Activated naive CD8-positive, alpha-beta T cell (primary cell): Measurements from ENCODE around the gene BTBD2.

Source experiments
- H3K27ac Mint-ChIP-seq: one replicate; pipeline ENCODE4 v1.8.0; 2021; ENCODE audit warnings: mixed read lengths
- H3K27me3 Mint-ChIP-seq: one replicate; pipeline ENCODE4 v1.8.0; 2021; ENCODE audit warnings: mixed read lengths
- H3K36me3 Mint-ChIP-seq: one replicate; pipeline ENCODE4 v1.8.0; 2021; ENCODE audit warnings: mixed read lengths
- H3K4me1 Mint-ChIP-seq: one replicate; pipeline ENCODE4 v1.8.0; 2021; ENCODE audit warnings: low read depth, mixed read lengths
- H3K4me3 Mint-ChIP-seq: one replicate; pipeline ENCODE4 v1.8.0; 2021; ENCODE audit warnings: mild to moderate bottlenecking, mixed read lengths
- H3K9me3 Mint-ChIP-seq: one replicate; pipeline ENCODE4 v1.8.0; 2021; ENCODE audit warnings: low read depth, mixed read lengths

The BTBD2 gene

DNA sequence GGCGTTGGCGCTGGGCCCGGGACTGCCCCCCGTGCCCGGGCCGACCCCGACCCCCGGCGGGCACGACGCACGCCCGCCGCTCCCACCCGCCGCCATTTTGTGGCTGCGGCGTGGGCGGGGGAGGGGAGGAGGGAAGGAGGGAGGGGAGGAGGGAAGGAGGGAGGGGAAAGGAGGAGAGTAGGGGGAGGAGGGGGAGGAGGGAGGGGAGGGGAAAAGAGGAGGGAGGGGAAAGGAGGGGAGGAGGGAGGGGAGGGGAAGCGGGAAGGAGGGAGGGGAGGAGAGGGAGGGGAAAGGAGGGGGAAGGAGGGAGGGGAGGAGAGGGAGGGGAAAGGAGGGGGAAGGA lies at the start of gene BTBD2:
Gene BTBD2 (minus strand): TSS at position 107 of the 343 bp plus-strand sequence. CDS start 11 bp downstream, at position 96.
- Mint-ChIP-seq H3K4me1 (peaks cover 15% of the 10 kb centered on the region), H3K9me3 (no peaks in the 10 kb centered on the region), H3K27ac (peak within 1 kb of the TSS; percentile 22), H3K36me3 (no peaks in the 10 kb centered on the region), H3K4me3 (peak within 1 kb of the TSS; percentile 63), H3K27me3 (no peaks in the 10 kb centered on the region)

DNA sequence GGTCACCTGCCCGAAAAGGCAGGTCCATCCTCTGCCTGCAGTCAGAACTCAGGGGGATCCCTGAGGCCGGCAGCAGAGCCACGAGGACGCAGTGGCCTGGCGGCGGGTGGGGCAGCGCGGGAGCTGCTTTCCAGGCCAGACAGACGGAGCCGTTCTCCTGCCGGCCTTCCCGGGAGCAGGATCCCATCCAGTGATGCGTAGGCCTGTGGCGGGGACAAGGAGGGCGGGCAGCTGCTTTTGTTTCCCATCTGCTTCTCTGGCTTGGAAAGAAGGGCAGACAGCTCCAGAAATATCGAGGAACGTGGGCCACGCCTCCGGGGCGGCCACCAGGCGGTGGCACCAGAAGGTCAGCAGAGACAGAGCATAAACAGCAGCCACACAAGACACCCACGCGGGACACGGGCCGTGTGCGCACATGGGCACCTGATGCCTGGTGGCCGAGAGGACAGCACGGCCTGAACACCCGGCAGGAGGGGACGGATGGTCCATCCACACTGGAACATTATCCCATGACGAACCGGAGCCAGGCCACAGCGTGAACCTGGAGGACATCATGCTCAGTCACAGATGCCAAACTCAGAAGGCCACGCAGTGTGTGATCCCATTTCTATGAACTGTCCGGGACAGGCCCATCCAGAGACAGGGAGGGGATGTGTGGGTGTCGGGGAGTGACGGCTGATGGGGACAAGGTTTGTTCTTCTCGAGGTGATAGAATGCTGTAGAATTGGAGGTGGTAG lies 49.4 kb upstream of the BTBD2 start:
- no peak overlapping the region for H3K4me3 Mint-ChIP-seq
- no peak overlapping the region for H3K27ac Mint-ChIP-seq
- H3K36me3 Mint-ChIP-seq = no peaks in the 10 kb centered on the region
- H3K4me1 Mint-ChIP-seq = peaks cover 21% of the 10 kb centered on the region
- H3K9me3 Mint-ChIP-seq = no peaks in the 10 kb centered on the region
- H3K27me3 Mint-ChIP-seq = no peaks in the 10 kb centered on the region

DNA sequence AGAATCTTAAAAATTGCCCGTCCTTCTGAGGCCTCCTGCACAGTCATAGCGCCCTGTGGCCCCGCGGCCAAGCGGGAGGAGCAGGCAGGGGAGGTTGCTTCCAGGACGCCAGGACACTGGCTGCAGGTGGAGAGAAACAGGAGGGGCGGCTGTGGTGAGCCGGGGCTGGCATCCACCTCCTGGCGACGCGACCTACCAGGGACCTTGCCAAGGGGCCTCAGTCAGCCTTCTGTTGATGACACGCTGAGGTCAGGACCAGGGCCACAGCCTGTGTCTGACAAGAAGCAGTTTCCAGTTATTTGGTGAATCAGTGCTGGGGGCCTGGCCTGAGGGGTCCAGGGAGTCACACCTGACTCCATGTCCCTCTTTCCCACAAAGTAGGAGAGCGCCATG lies 48.9 kb upstream of the BTBD2 start:
- no peak overlapping the region for H3K4me3 Mint-ChIP-seq
- H3K27me3 Mint-ChIP-seq = no peaks in the 10 kb centered on the region
- H3K9me3 Mint-ChIP-seq = no peaks in the 10 kb centered on the region
- H3K36me3 Mint-ChIP-seq = no peaks in the 10 kb centered on the region
- no peak overlapping the region for H3K27ac Mint-ChIP-seq
- H3K4me1 Mint-ChIP-seq = peaks cover 18% of the 10 kb centered on the region

DNA sequence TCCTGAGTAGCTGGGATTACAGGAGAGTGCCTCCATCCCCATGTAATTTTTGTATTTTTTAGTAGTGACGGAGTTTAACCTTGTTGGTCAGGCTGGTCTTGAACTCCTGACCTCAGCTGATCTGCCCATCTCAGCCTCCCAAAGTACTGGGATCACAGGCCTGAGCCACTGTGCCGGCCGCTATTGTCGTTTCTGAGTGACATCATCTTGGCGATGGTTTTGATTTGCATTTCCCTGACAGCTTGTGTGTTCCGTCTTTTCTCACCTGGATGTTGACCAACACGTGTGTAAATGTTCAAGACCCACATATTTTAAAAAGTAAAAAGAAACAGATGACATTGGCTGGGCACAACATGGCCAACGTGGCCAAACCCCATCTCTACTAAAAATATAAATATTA lies 48.3 kb upstream of the BTBD2 start:
- H3K4me1 Mint-ChIP-seq = peaks cover 22% of the 10 kb centered on the region
- no peak overlapping the region for H3K27ac Mint-ChIP-seq
- peak overlapping the region; percentile 49 for H3K4me3 Mint-ChIP-seq
- no peaks in the 10 kb centered on the region for H3K9me3 Mint-ChIP-seq
- no peaks in the 10 kb centered on the region for H3K27me3 Mint-ChIP-seq
- H3K36me3 Mint-ChIP-seq = no peaks in the 10 kb centered on the region

DNA sequence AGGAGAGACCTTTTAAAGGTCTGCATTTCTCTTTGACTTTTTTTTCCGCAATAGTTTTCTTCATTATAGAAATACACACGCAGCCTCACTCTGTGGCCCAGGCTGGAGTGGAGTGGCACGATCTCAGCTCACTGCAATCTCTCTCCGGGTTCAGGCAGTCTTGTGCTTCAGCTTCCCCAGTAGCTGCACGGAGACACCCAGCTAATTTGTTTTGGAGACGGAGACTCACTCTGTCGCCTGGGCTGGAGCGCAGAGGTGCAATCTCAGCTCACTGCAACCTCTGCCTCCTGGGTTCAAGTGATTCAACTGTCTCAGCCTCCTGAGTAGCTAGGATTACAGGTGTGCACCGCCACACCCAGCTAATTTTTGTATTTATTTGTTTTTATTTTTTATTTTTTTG lies 47.3 kb upstream of the BTBD2 start:
- no peaks in the 10 kb centered on the region for H3K36me3 Mint-ChIP-seq
- H3K4me3 Mint-ChIP-seq = peak overlapping the region; percentile 90
- peaks cover 31% of the 10 kb centered on the region for H3K4me1 Mint-ChIP-seq

DNA sequence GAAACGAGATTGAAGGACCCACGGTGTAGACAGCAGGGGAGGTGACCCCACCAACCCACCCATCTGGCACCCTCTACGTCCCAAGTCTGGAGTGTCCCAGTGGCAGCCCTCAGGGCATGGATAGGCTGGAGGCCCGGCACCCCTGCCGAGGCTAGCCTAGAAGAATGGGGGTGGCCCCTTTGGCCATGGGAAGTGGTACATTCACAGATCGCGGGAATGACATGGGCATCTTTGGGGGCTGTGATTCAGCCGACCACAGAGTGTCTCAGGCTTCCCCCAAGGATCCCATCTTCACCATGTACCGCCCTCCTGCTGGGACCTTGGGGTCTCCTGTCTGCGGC lies 46.8 kb upstream of the BTBD2 start:
- no peaks in the 10 kb centered on the region for H3K36me3 Mint-ChIP-seq
- H3K4me1 Mint-ChIP-seq = peaks cover 32% of the 10 kb centered on the region
- no peaks in the 10 kb centered on the region for H3K27me3 Mint-ChIP-seq
- H3K27ac Mint-ChIP-seq = peak overlapping the region; percentile 77
- no peaks in the 10 kb centered on the region for H3K9me3 Mint-ChIP-seq
- H3K4me3 Mint-ChIP-seq = peak overlapping the region; percentile 90

More for the DNA sequence above, 47.3 kb upstream of the BTBD2 start:
- Mint-ChIP-seq H3K27ac (peak overlapping the region; percentile 28), H3K9me3 (no peaks in the 10 kb centered on the region), H3K27me3 (no peaks in the 10 kb centered on the region)

DNA sequence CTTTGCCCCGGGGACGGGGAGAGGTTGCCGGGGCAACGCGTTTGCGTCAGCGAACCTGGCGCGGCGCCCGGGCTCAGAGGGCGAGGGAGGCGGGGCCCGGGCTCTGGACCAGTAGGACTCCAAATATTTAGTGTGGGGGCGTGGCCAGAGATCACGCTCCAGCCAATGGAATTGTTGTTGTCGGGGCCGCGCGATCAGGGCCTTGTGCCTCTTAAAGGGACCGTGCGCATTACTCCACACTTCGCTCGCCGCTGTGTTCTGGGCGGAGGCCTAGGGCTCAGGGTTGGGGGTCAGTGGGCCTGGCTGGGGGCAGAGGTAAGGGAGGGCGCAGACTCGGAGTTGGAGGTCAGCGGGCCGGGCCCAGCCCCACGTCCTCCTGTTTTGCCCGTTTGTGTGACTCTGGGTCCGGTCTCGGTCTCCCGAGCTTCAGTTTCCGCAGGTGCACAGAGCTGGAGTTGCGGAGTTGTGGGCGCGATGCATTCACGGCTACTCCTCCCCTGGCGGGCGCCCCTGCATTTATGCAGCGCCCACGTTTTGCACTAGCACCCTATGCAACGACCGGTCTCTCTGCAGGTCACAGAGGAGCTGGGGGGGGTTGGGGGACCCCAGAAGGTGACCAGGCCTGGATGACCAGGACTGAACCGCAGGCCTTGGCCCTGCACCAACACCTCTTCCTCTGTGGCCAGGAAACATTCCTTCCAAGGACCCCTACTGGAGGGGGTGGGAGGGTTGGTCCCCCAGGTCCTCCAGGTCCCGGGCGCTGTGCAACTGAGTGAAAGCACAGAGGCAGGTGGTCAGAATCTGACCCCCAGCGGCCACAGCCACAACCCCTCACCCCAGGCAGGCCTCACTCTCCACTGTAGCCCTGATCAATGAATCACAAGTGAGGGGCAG lies 46.2 kb upstream of the BTBD2 start:
- Mint-ChIP-seq H3K4me3 (peak overlapping the region; percentile 90), H3K27me3 (no peaks in the 10 kb centered on the region), H3K27ac (peak overlapping the region; percentile 88), H3K4me1 (peaks cover 35% of the 10 kb centered on the region), H3K9me3 (no peaks in the 10 kb centered on the region), H3K36me3 (no peaks in the 10 kb centered on the region)

DNA sequence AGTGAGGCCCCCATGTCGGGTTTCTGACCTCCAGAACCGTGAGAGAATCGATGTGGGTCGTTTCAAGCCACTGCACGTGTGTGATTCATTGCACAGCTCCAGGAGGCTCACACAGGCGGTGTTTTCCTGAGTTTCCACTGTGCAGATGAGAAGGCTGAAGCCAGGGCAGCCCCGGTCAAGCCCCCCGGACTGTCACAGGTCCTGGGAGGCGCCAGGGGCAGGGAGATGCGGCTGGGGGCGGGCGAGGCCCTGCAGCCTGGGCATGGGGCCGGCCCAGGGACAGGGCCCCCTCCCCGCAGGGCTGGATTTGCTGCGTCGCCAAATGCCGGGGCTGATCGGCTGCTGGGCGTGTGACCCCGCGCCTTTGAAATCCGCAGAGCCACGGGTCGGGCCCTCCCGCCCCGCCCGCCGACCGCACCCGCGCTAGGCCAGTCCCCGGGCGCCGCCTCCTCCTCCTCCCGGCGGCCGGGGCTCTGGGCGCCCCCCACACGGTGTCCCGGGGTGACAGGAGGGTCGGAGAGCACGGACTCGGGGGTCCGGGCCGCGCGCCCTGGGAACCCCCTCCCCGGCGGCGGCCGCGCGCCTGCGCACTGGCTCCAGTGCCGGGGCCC lies 45.5 kb upstream of the BTBD2 start:
- H3K27ac Mint-ChIP-seq = peak overlapping the region; percentile 96
- peak overlapping the region; percentile 89 for H3K4me3 Mint-ChIP-seq
- H3K27me3 Mint-ChIP-seq = no peaks in the 10 kb centered on the region
- no peaks in the 10 kb centered on the region for H3K9me3 Mint-ChIP-seq
- H3K4me1 Mint-ChIP-seq = peaks cover 37% of the 10 kb centered on the region
- H3K36me3 Mint-ChIP-seq = no peaks in the 10 kb centered on the region

DNA sequence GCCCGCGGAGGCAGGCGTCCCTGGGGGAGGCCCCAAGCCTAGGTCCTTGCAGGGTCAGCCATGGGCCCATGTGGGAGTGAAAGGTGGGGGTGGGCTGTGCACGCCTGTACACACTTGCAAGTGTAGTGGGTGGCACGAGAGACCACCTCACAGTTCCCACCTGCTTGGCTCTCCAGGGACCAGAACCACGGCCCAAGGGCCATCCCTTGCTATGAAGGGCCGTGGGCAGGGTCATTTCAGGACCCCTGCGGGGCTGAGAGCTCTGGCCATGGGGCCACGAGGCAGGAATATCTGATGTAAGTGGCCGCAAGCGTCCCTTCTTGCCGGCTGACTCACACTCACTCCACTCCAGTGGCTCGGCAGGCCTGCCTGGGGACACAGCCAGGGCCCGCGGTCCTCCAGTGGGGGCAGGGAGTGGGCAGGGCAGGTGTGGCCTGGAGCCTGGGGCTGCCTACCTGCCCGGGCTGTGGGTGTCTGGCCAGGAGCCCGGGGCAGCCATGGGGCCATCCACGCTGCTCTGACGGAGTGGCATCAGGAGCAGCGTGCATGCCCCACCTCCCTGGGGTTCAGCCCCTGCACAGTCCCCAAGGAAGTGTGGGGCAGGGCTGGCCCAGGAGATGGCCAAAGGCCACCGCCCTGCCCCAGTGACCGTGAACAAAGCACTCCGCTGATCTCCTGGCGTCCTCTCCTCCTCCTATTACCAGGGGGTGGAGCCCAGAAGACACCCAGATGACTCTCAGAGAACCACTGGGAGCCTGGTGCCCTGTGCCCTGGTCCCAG lies 44.1 kb upstream of the BTBD2 start:
- H3K9me3 Mint-ChIP-seq = no peaks in the 10 kb centered on the region
- no peaks in the 10 kb centered on the region for H3K36me3 Mint-ChIP-seq
- peaks cover 44% of the 10 kb centered on the region for H3K4me1 Mint-ChIP-seq
- H3K27me3 Mint-ChIP-seq = no peaks in the 10 kb centered on the region
- H3K27ac Mint-ChIP-seq = peak overlapping the region; percentile 96
- H3K4me3 Mint-ChIP-seq = peak overlapping the region; percentile 89

DNA sequence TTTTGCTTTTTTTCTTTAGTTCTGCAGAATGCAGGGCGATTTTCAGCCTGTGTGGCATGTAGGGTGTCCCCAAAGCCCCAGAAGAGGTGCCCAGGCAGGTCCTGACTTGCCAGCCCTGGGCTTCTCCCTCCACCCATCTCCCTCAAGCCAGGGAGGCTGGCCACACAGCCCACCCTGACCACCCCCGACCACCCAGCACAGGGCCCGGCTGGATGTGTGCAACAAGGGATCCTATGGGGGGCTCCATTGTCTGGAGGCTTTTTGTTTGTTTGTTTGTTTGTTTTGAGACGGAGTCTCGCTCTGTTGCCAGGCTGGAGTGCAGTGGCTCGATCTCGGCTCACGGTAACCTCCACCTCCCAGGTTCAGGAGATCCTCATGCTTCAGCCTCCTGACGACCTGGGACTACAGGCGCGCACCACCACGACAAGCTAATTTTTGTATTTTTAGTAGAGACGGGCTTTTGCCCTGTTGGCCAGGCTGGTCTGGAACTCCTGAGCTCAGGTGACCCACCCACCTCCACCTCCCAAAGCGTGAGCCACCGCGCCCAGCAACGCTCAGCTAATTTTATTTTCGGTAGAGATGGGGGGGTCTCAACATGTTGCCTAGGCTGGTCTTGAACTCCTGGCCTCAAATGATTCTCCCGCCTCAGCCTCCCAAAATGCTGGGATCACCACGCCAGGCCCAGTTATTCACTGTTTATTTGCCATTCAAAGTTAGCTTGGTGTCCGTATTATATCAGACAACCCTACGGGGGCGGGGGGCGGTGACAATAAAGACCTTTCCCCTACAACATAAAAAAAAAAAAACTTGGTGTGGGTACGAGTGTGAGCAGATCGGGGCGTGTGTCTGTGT lies 43.3 kb upstream of the BTBD2 start:
- no peaks in the 10 kb centered on the region for H3K9me3 Mint-ChIP-seq
- no peaks in the 10 kb centered on the region for H3K36me3 Mint-ChIP-seq
- no peaks in the 10 kb centered on the region for H3K27me3 Mint-ChIP-seq
- peak overlapping the region; percentile 80 for H3K27ac Mint-ChIP-seq
- H3K4me3 Mint-ChIP-seq = no peak overlapping the region
- H3K4me1 Mint-ChIP-seq = peaks cover 45% of the 10 kb centered on the region

DNA sequence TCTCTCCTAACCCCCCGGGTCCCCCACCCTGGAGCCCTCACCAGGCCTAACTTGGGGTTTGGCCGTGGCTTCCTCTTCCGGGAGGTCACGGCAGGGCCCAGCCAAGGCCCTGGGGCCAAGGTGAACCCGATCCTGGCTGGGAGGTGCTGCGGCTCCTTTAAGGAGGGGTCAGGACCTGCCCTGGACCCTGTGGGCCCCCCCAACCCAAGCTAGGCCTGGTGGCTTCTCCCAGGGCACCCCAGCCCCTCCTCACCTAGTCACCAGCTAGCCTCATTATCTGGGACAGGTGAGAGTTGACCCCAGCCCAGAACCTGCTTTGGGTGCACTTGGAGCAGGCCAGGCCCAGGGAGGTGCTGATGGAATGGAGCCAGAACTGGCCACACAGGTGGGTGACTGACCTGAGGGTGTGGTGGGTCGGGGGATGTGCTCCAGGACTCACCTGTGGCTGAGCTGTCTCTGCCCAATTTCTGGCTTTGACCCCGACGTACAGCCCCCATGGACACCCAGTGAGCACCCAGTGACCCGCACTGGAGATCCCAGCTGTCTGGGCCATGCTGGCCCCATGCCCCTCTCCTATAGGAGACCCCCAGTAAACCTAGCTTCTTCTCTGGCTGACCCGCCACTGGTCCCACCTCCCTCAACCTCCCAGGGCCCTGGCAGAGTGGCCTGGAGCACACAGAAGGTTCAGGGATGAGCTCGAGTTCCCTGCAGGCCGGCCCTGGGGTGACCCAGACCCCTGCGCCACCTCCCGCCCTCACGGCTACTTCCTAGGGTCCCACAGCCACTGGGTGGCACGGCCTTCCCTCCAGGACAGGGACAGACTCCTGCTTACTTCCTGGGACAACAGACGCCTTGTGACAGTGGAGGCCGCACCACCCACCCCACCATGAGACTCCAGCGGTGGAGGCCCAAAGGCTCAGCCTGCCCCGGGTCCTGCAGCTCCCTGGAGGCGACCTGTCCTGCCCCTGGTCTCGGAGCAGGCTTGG lies 42.3 kb upstream of the BTBD2 start:
- H3K4me3 Mint-ChIP-seq = no peak overlapping the region
- H3K27ac Mint-ChIP-seq = peak overlapping the region; percentile 80
- no peaks in the 10 kb centered on the region for H3K36me3 Mint-ChIP-seq
- peaks cover 48% of the 10 kb centered on the region for H3K4me1 Mint-ChIP-seq
- H3K27me3 Mint-ChIP-seq = no peaks in the 10 kb centered on the region
- no peaks in the 10 kb centered on the region for H3K9me3 Mint-ChIP-seq

DNA sequence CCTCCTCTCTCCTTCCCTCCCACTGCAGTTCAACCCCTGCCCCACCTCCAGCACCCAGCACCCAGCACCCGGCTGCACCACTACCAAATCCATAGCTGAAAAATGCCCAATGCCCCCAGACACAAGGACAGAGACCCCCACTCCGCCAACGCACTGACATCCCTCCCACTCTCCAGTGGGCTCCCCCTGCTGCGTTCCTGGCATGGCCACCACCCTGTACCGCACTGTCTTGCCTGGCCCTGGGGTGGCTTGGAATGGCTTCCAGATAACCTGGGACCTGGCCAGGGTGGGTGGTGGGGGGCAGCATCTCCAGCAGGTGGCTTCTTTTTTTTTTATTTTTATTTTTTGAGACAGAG lies 41.3 kb upstream of the BTBD2 start:
- Mint-ChIP-seq H3K4me3 (peak overlapping the region; percentile 17), H3K27me3 (no peaks in the 10 kb centered on the region), H3K9me3 (no peaks in the 10 kb centered on the region), H3K4me1 (peaks cover 44% of the 10 kb centered on the region), H3K27ac (peak overlapping the region; percentile 54), H3K36me3 (no peaks in the 10 kb centered on the region)
